ENCODE results near the gene HIPK4. TPM values are rescaled to one million over a fixed set of nuclear protein-coding genes. Genes with fewer than 3 reads are reported as not detected.

HIPK4 gene
- total and polyA plus RNA-seq, 2 of the 4 experiments (the other 2 are of a cell fraction): 0.12 to 0.18 TPM

- Histone ChIP-seq H2AK9ac (replicated peaks; ENCODE audit: low read depth, low read length, poor library complexity) (peak within 1 kb of the TSS; percentile 98), H4K5ac (ENCODE audit: low read depth, low read length) (peak within 1 kb of the TSS; percentile 43), H3K18ac (ENCODE audit: low read depth, low read length) (no peak within 1 kb of the TSS), H3K56ac (ENCODE audit: extremely low read depth, insufficient read depth, low read length) (peak within 1 kb of the TSS; percentile 95), H2BK5ac (ENCODE audit: low read depth, low read length, poor library complexity, severe bottlenecking) (peak within 1 kb of the TSS; percentile 57), H3K4ac (ENCODE audit: low read depth, low read length) (peak within 1 kb of the TSS; percentile 83), H4K8ac (ENCODE audit: low read depth in 2 of 2, low read length in 2 of 2) (peak within 1 kb of the TSS; percentile 89 to 95), H3K9me1 (ENCODE audit: insufficient read depth, low read length) (peaks cover 10% of the 10 kb centered on the region), H3K9me3 (ENCODE audit: control insufficient read depth, insufficient read depth, low read length) (no peaks in the 10 kb centered on the region), H4K20me1 (ENCODE audit: insufficient read depth, low read length) (no peaks in the 10 kb centered on the region), H3K4me3 (ENCODE audit: insufficient read depth, low read depth, low read length) (peak within 1 kb of the TSS; percentile 70), H2AK5ac (ENCODE audit: low read depth, low read length) (peak within 1 kb of the TSS; percentile 88), H3K14ac (replicated peaks; ENCODE audit: low read depth, low read length) (peak within 1 kb of the TSS; percentile 97), H3K4me2 (ENCODE audit: low read depth, low read length) (peak within 1 kb of the TSS; percentile 95), H3K23ac (ENCODE audit: low read depth, low read length) (peak within 1 kb of the TSS; percentile 99), H2AFZ (replicated peaks; ENCODE audit: low read length, poor library complexity) (peak within 1 kb of the TSS; percentile 96), H3K4me1 (ENCODE audit: control insufficient read depth, insufficient read depth, low read length) (peaks cover 4% of the 10 kb centered on the region; the same call in 1 of the 2 replicates), H3K9ac (ENCODE audit: low read depth, low read length) (peak within 1 kb of the TSS; percentile 93), H3K27me3 (ENCODE audit: control insufficient read depth, insufficient read depth, low read length) (no peaks in the 10 kb centered on the region), H3K79me1 (ENCODE audit: low read depth in 1 of 2, low read length in 2 of 2) (peaks cover 27 to 52% of the 10 kb centered on the region in 2 experiments), H3K27ac (ENCODE audit: insufficient read depth, low read length) (peak within 1 kb of the TSS; percentile 63), H2BK20ac (ENCODE audit: low read depth, low read length) (no peak within 1 kb of the TSS), H2BK15ac (ENCODE audit: low read depth, low read length) (peak within 1 kb of the TSS; percentile 24; the same call in 1 of the 3 replicates), H4K91ac (ENCODE audit: insufficient read depth, low read depth, low read length) (peak within 1 kb of the TSS; percentile 38), H3K36me3 (ENCODE audit: control insufficient read depth, insufficient read depth, low read length) (peaks cover 5% of the 10 kb centered on the region), H2BK120ac (ENCODE audit: low read depth, low read length) (peak within 1 kb of the TSS; percentile 17; the same call in 1 of the 2 replicates)
- ChIA-PET CTCF (interaction anchor here (0.5 to 0.6 kb wide), 2 partner anchors 112 to 176 kb away, joined by 4 read pairs; no protein-coding TSS in a partner anchor), POLR2A (ENCODE audit: unreplicated experiment) (interaction anchor here (0.6 to 1.0 kb wide), 2 partner anchors 17 to 41 kb away, joined by 3 to 16 read pairs; no protein-coding TSS in a partner anchor)
- in situ Hi-C loops (cut with MboI; ENCODE audit: low sequenced_read_pairs): no loop called here
- peak; percentile 99 for DNase-seq
- 0% methylated on average over 6 of the region's 77 CpGs; no CpG with 5 or more reads in 1 of the 2 experiments for WGBS, 2 experiments (ENCODE audit: extremely low coverage in 2 of 2, insufficient read length in 1 of 2)
- dilution Hi-C loops (cut with HindIII; ENCODE audit: low sequenced_read_pairs, unreplicated experiment): no loop called here
- no TSS peak for BruUV-seq (replicated peaks)
- ATAC-seq (ENCODE audit: low read depth): peak; percentile 97
- intact Hi-C loops (cut with micrococcal nuclease): loop anchor here (2.0 to 5.0 kb wide), 3 partner anchors 72 to 249 kb away; partner anchors contain the start of gene SERTAD3
- no peak for TF ChIP-seq RAD21 (IDR thresholded peaks at IDR 0.05; ENCODE audit: low read length)
- TF ChIP-seq RCOR1 (IDR thresholded peaks at IDR 0.05; ENCODE audit: insufficient replicate concordance, low read length): peak; percentile 84
- TF ChIP-seq MXI1 (IDR thresholded peaks at IDR 0.05; ENCODE audit: borderline replicate concordance, low read depth, low read length): no peak
- TF ChIP-seq FOS (IDR thresholded peaks at IDR 0.05; ENCODE audit: low read depth, low read length): peak; percentile 86
- TF ChIP-seq SMC3 (IDR thresholded peaks at IDR 0.05; ENCODE audit: low read depth, low read length): no peak
- TF ChIP-seq, protein P1, sequence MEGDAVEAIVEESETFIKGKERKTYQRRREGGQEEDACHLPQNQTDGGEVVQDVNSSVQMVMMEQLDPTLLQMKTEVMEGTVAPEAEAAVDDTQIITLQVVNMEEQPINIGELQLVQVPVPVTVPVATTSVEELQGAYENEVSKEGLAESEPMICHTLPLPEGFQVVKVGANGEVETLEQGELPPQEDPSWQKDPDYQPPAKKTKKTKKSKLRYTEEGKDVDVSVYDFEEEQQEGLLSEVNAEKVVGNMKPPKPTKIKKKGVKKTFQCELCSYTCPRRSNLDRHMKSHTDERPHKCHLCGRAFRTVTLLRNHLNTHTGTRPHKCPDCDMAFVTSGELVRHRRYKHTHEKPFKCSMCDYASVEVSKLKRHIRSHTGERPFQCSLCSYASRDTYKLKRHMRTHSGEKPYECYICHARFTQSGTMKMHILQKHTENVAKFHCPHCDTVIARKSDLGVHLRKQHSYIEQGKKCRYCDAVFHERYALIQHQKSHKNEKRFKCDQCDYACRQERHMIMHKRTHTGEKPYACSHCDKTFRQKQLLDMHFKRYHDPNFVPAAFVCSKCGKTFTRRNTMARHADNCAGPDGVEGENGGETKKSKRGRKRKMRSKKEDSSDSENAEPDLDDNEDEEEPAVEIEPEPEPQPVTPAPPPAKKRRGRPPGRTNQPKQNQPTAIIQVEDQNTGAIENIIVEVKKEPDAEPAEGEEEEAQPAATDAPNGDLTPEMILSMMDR (conservative IDR thresholded peaks at IDR 0.05; ENCODE audit: low read depth, low read length): no peak
- peak; percentile 69 for TF ChIP-seq POLR2A (IDR thresholded peaks at IDR 0.05; ENCODE audit: low read depth, low read length)
- TF ChIP-seq ELK1 (IDR thresholded peaks at IDR 0.05; ENCODE audit: borderline replicate concordance, low read depth, low read length): no peak
- TF ChIP-seq MAZ (IDR thresholded peaks at IDR 0.05; ENCODE audit: borderline replicate concordance, low read depth, low read length): peak; percentile 94; the same call in 1 of the 2 replicates
- no peak for TF ChIP-seq NFE2L2 (IDR thresholded peaks at IDR 0.05; ENCODE audit: low read depth, low read length)
- TF ChIP-seq MAFK (IDR thresholded peaks at IDR 0.05; ENCODE audit: low read depth, low read length): no peak
- no peak for TF ChIP-seq RFX5 (IDR thresholded peaks at IDR 0.05; ENCODE audit: low read depth, low read length)
- TF ChIP-seq, protein P2, sequence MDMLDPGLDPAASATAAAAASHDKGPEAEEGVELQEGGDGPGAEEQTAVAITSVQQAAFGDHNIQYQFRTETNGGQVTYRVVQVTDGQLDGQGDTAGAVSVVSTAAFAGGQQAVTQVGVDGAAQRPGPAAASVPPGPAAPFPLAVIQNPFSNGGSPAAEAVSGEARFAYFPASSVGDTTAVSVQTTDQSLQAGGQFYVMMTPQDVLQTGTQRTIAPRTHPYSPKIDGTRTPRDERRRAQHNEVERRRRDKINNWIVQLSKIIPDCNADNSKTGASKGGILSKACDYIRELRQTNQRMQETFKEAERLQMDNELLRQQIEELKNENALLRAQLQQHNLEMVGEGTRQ (IDR thresholded peaks at IDR 0.05; ENCODE audit: low read depth, low read length): peak; percentile 100
These were observed 41.7 kb downstream of the HIPK4 start, which contains the start of the genes C19orf47 and PLD3 for GRCh38 chr19:40348125-40348913. TSS of gene C19orf47 (minus strand) at chr19:40348397. CDS start at chr19:40341857, 6,540 bp downstream. TSS of gene PLD3 (plus strand) at chr19:40348695. CDS start at chr19:40366484, 17,789 bp downstream.

Data from IMR-90 (cell line).